Measurements from ENCODE around the gene ESPL1.
A peak's percentile ranks its signal among the peaks of the same experiment; 100 is the strongest.

ESPL1 gene

DNA sequence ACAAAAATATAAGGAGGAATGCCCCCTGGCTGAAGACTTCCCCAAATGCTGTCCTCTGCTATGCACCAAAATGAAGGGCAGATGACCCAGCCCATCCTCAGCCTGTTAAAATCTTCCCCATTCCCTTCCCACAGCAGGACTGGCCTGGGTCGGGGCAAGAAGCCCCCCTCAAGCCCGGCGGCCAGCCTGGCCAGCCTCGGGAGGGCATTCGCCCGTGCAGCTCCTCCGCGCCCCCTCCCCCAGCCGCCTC, 36.5 kb upstream of the ESPL1 start:
- Histone ChIP-seq H3K27ac (ENCODE audit: insufficient read depth, low read length, poor library complexity, severe bottlenecking) (peak overlapping the region; percentile 77), H3K4me1 (ENCODE audit: control insufficient read depth, insufficient read depth, low read length, poor library complexity, severe bottlenecking) (peaks cover 65% of the 10 kb centered on the region), H3K27me3 (replicated peaks; ENCODE audit: control insufficient read depth, insufficient read depth, low read length, poor library complexity, severe bottlenecking) (no peaks in the 10 kb centered on the region), H3K36me3 (ENCODE audit: control insufficient read depth, insufficient read depth, low read length) (peaks cover 3% of the 10 kb centered on the region), H3K9me3 (ENCODE audit: control insufficient read depth, low read length) (no peaks in the 10 kb centered on the region), H3K4me3 (ENCODE audit: insufficient read depth, low read depth, low read length, poor library complexity, severe bottlenecking) (peak overlapping the region; percentile 68)
- DNase-seq = no peak

DNA sequence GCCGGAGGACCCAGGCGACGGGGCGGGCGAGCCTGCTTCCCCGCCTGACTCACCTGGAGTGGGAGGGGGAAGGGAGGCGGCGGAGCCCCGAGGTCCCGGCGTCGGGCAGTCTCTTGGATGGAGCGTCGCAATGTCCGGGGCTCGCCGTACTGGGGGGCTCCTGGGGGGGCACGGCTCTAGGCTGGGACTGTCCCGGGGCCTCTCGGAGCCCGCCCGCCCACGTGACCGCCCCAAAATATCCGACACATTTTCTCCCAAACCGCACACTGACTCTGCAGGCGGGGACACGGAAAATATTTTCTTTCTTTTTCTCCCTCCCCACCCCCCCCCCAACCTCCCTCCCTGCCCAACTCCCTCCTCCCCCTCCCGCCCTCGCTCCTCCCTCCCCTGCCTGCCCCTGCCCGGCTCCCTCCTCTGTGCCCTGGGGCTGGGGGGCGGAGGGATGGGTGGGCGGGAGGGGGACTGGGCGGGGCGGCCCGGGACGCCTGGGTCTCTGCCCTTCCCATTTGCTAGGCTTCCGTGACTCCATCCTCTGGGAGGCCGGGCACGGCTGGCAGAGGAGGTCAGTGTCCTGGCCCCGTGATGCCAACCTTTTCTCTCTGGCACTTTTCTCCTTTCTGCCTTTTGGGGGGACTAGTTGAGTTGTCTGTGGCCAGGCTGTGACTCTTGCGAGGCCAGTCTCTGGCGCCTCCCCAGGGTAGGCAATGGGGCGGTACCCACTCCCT, 36.0 kb upstream of the ESPL1 start, which contains the start of gene RARG:
Gene RARG (minus strand): TSS at position 289 of the 725 bp plus-strand sequence. CDS start 4,664 bp downstream, outside the sequence.
- DNase-seq = peak; percentile 62 to 73 (median 68)

DNA sequence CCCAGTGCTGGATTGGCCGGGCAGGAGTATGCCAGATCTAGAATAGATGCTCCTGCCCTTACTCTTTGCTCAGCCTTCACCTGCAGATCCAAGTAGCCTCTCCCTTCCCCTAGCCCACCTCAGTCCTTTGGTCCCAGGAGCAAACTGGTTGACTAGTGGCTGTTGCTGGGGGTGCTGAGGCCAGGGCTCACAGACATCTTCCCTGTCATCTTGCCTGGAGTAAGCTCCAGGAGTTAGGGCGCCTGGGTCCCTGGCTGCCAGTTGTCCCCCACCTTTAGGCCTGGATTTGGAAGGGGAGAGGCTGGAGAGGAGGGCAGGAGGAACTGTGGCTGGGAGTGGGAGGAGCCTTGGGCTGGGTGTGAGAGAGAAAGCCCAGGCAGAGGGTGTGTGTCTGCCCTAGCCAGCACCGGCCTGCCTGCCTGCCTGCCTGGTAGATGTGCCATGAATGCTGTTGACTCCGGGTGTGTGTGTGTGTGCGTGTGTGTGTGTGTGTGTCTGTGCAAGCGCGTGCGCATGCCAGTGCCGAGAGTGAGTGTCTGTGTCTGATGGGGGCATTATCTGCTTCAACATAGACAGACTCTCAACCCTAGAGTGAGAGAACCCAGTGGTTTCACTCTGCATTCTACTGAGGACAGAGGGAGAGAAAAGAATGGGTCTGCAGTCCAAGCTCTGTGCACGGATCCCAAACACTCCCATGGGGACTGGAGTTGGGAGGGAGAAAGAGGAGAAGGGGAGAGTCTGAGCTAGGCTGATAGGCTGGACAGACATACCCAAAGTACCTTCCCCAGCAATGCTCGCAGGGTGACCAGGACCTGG, 35.2 kb upstream of the ESPL1 start:
- Histone ChIP-seq H3K4me1 (ENCODE audit: control insufficient read depth, insufficient read depth, low read length, poor library complexity, severe bottlenecking) (peaks cover 62% of the 10 kb centered on the region), H3K36me3 (ENCODE audit: control insufficient read depth, insufficient read depth, low read length) (no peaks in the 10 kb centered on the region), H3K27me3 (replicated peaks; ENCODE audit: control insufficient read depth, insufficient read depth, low read length, poor library complexity, severe bottlenecking) (no peaks in the 10 kb centered on the region), H3K27ac (ENCODE audit: insufficient read depth, low read length, poor library complexity, severe bottlenecking) (peak overlapping the region; percentile 85), H3K9me3 (ENCODE audit: control insufficient read depth, low read length) (no peaks in the 10 kb centered on the region), H3K4me3 (ENCODE audit: insufficient read depth, low read depth, low read length, poor library complexity, severe bottlenecking) (peak overlapping the region; percentile 63)
- peak in 1 of 3 donors; percentile 36 for DNase-seq

More for the DNA sequence above, 36.0 kb upstream of the ESPL1 start, which contains the start of gene RARG:
- peak within 1 kb of the TSS; percentile 68 for H3K4me3 ChIP-seq (ENCODE audit: insufficient read depth, low read depth, low read length, poor library complexity, severe bottlenecking)
- H3K9me3 ChIP-seq (ENCODE audit: control insufficient read depth, low read length) = no peaks in the 10 kb centered on the region
- H3K27ac ChIP-seq (ENCODE audit: insufficient read depth, low read length, poor library complexity, severe bottlenecking) = peak within 1 kb of the TSS; percentile 85
- H3K36me3 ChIP-seq (ENCODE audit: control insufficient read depth, insufficient read depth, low read length) = peaks cover 2% of the 10 kb centered on the region
- H3K27me3 ChIP-seq (replicated peaks; ENCODE audit: control insufficient read depth, insufficient read depth, low read length, poor library complexity, severe bottlenecking) = no peaks in the 10 kb centered on the region
- peaks cover 68% of the 10 kb centered on the region for H3K4me1 ChIP-seq (ENCODE audit: control insufficient read depth, insufficient read depth, low read length, poor library complexity, severe bottlenecking)

DNA sequence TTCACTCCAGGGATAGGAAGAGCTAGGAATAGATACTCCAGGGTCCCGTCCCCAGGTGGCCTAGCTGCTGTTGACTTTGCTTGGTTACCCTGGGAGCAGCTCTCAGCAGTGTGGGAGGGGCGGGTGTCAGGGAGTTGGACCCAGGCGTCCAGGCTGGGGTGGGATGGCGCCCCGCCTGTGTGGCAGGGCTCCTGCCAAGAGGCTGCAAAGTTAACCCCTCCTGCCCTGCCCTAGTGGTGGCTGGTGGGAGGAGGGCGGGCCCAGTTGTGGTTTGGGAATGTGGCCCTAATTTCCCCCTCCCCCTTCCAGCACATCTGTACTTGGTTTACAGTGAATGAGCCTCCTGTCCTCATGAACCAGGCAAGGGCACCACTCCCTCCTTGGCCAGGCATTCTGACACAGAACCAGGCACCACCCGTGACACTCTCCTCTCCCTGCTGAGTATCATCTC, 34.4 kb upstream of the ESPL1 start:
- no peak for DNase-seq
- no peaks in the 10 kb centered on the region for H3K9me3 ChIP-seq (ENCODE audit: control insufficient read depth, low read length)
- H3K27ac ChIP-seq (ENCODE audit: insufficient read depth, low read length, poor library complexity, severe bottlenecking) = peak overlapping the region; percentile 85
- H3K27me3 ChIP-seq (replicated peaks; ENCODE audit: control insufficient read depth, insufficient read depth, low read length, poor library complexity, severe bottlenecking) = no peaks in the 10 kb centered on the region
- H3K4me3 ChIP-seq (ENCODE audit: insufficient read depth, low read depth, low read length, poor library complexity, severe bottlenecking) = peak overlapping the region; percentile 63
- peaks cover 62% of the 10 kb centered on the region for H3K4me1 ChIP-seq (ENCODE audit: control insufficient read depth, insufficient read depth, low read length, poor library complexity, severe bottlenecking)
- no peaks in the 10 kb centered on the region for H3K36me3 ChIP-seq (ENCODE audit: control insufficient read depth, insufficient read depth, low read length)

- Histone ChIP-seq H3K36me3 (ENCODE audit: control insufficient read depth, insufficient read depth, low read length) (no peaks in the 10 kb centered on the region), H3K9me3 (ENCODE audit: control insufficient read depth, low read length) (no peaks in the 10 kb centered on the region), H3K27me3 (replicated peaks; ENCODE audit: control insufficient read depth, insufficient read depth, low read length, poor library complexity, severe bottlenecking) (no peaks in the 10 kb centered on the region), H3K4me1 (ENCODE audit: control insufficient read depth, insufficient read depth, low read length, poor library complexity, severe bottlenecking) (peaks cover 62% of the 10 kb centered on the region), H3K27ac (ENCODE audit: insufficient read depth, low read length, poor library complexity, severe bottlenecking) (peak overlapping the region; percentile 85), H3K4me3 (ENCODE audit: insufficient read depth, low read depth, low read length, poor library complexity, severe bottlenecking) (peak overlapping the region; percentile 63)
- no peak for DNase-seq
These were observed 33.7 kb upstream of the ESPL1 start for GRCh38 chr12:53234271-53234914.

DNA sequence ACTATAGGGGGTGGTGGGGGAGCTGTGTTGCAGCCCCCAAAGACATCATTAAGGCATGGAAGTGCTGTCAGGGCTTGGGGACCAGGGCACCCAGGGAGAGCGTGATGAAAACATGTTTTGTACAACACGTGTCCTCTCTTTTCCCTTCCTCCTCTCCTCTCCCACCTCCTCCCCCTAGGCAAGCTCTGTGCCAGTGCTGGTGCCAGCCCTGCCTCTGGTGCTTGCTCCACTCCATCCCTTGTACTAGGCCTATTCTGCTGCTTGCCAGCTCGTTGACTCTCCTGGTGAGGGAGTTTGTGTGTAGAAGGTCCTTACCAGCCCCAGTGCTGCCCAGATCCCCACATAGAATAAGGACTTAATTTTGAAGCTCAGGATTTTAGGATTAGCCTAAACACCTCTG, 32.9 kb upstream of the ESPL1 start:
- H3K27ac ChIP-seq (ENCODE audit: insufficient read depth, low read length, poor library complexity, severe bottlenecking) = peak overlapping the region; percentile 85
- no peak overlapping the region for H3K4me3 ChIP-seq (ENCODE audit: insufficient read depth, low read depth, low read length, poor library complexity, severe bottlenecking)
- no peaks in the 10 kb centered on the region for H3K36me3 ChIP-seq (ENCODE audit: control insufficient read depth, insufficient read depth, low read length)
- peaks cover 62% of the 10 kb centered on the region for H3K4me1 ChIP-seq (ENCODE audit: control insufficient read depth, insufficient read depth, low read length, poor library complexity, severe bottlenecking)
- H3K27me3 ChIP-seq (replicated peaks; ENCODE audit: control insufficient read depth, insufficient read depth, low read length, poor library complexity, severe bottlenecking) = no peaks in the 10 kb centered on the region
- H3K9me3 ChIP-seq (ENCODE audit: control insufficient read depth, low read length) = no peaks in the 10 kb centered on the region
- DNase-seq = no peak

DNA sequence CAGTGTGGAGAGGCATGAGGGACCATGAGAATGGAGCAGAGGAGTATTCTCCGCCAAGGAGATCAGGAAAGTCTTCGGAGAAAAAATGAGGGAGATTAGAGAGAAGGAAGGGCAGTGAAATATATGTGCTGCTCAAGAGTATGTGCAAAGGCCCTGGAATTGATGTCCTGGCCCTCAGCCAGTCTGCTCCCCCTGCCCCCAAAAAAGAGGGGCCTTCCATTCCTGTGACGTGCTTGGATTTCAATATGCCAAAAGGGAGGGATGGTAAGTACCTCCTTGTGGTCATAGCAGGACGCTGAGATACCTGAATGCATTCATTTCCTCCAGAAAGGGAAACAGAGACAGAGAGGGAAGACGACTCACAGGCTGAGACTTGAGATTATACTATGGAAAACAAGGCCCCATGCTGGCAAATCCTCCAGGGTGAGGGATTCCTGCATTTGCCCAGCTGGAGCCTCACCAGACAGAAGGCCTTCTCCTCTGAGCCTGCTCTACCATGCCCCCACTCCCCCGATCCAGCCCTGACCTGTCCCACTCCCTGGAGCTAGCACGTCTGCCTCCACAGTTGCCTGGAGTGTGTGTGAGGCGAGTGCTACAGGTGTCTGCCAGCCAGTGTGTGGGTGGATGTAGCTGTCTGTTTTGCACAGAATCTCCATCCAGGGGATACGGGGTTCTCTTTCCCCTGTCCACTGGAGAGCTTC, 32.2 kb upstream of the ESPL1 start:
- Histone ChIP-seq H3K9me3 (ENCODE audit: control insufficient read depth, low read length) (no peaks in the 10 kb centered on the region), H3K27ac (ENCODE audit: insufficient read depth, low read length, poor library complexity, severe bottlenecking) (peak overlapping the region; percentile 85), H3K4me3 (ENCODE audit: insufficient read depth, low read depth, low read length, poor library complexity, severe bottlenecking) (peak overlapping the region; percentile 7), H3K4me1 (ENCODE audit: control insufficient read depth, insufficient read depth, low read length, poor library complexity, severe bottlenecking) (peaks cover 56% of the 10 kb centered on the region), H3K36me3 (ENCODE audit: control insufficient read depth, insufficient read depth, low read length) (no peaks in the 10 kb centered on the region), H3K27me3 (replicated peaks; ENCODE audit: control insufficient read depth, insufficient read depth, low read length, poor library complexity, severe bottlenecking) (no peaks in the 10 kb centered on the region)
- DNase-seq = no peak

DNA sequence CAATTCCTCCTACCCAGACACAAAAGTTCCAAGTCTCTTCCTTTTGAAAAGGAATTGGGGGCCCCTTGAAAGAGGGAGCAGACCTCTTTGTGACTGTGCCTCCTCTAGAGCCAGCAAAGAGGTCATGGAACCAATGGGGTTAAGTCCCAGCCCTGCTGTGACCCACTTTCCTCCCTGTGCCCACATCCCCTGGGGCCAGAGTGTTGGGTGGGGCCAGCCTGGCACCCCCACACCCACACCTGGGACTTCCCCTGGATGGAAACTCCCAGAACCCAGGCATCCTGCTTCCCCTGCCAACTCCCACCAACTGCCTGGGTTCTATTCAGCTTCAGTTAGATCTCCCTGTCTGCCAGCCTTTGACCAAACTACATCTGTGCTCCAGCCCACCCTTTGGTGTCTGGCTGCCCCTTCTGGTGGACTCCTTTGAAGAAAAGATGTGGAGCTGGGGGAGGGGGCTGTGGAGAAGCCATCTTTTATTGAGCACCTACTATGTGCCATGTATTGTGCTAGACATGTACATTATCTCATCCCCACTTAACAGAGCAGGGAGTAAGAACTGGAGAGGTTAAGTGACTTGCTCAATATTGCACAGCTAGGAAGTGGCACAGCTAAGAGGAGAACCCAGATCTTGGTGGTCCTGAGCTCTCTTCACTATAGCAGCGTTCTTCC, 31.5 kb upstream of the ESPL1 start:
- Histone ChIP-seq H3K4me3 (ENCODE audit: insufficient read depth, low read depth, low read length, poor library complexity, severe bottlenecking) (no peak overlapping the region), H3K9me3 (ENCODE audit: control insufficient read depth, low read length) (no peaks in the 10 kb centered on the region), H3K4me1 (ENCODE audit: control insufficient read depth, insufficient read depth, low read length, poor library complexity, severe bottlenecking) (peaks cover 50% of the 10 kb centered on the region), H3K27me3 (replicated peaks; ENCODE audit: control insufficient read depth, insufficient read depth, low read length, poor library complexity, severe bottlenecking) (no peaks in the 10 kb centered on the region), H3K36me3 (ENCODE audit: control insufficient read depth, insufficient read depth, low read length) (no peaks in the 10 kb centered on the region), H3K27ac (ENCODE audit: insufficient read depth, low read length, poor library complexity, severe bottlenecking) (peak overlapping the region; percentile 85)
- DNase-seq = peak; percentile 74 to 80 (median 75)

DNA sequence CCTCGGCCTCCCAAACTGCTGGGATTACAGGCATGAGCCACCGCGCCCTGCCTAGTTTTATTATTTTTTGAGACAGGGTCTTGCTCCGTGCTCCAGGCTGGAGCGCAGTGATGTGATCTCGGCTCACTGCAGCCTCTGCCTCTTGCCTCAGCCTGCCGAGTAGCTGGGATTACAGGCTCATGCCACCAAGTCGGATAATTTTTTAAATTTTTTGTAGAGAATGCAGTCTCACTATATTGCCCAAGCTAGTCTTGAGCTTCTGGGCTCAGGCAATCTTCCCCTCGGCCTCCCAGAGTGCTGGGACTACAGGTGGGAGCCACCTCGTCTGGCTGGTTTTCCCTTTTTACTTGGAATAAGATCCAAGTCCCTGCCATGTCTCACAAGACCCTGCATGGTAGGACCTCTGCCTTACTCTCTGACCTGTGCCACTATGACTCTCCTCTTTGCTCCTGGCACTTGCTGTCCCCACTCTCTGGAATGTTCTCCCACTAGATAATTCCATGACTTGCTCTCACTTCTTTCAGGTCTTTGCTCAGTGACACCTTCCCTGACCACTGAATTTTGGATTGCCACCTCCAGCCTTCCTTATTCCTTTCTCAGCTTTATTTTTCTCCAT, 28.3 kb upstream of the ESPL1 start:
- Histone ChIP-seq H3K9me3 (ENCODE audit: control insufficient read depth, low read length) (no peaks in the 10 kb centered on the region), H3K27ac (ENCODE audit: insufficient read depth, low read length, poor library complexity, severe bottlenecking) (no peak overlapping the region), H3K4me1 (ENCODE audit: control insufficient read depth, insufficient read depth, low read length, poor library complexity, severe bottlenecking) (peaks cover 23% of the 10 kb centered on the region), H3K27me3 (replicated peaks; ENCODE audit: control insufficient read depth, insufficient read depth, low read length, poor library complexity, severe bottlenecking) (no peaks in the 10 kb centered on the region), H3K4me3 (ENCODE audit: insufficient read depth, low read depth, low read length, poor library complexity, severe bottlenecking) (no peak overlapping the region), H3K36me3 (ENCODE audit: control insufficient read depth, insufficient read depth, low read length) (no peaks in the 10 kb centered on the region)
- DNase-seq = no peak
